HPDE6-E6E7 (cell line): Measurements from ENCODE around the gene BNIP5.
"Not testable (repeated sequence)": the region's sequence is repeated elsewhere in the genome, so short reads cannot be mapped to it uniquely, and the experiment has no call there.

Experiments used
- DNase-seq: peaks from one replicate; pipeline ENCODE4 v3.0.0; 2011; ENCODE audit warnings: missing footprints; ENCODE audit errors: extremely low spot score

BNIP5 gene

GRCh38 chr6:36343109-36343680 is 6.5 kb upstream of the BNIP5 start:
- no peak for DNase-seq

DNA sequence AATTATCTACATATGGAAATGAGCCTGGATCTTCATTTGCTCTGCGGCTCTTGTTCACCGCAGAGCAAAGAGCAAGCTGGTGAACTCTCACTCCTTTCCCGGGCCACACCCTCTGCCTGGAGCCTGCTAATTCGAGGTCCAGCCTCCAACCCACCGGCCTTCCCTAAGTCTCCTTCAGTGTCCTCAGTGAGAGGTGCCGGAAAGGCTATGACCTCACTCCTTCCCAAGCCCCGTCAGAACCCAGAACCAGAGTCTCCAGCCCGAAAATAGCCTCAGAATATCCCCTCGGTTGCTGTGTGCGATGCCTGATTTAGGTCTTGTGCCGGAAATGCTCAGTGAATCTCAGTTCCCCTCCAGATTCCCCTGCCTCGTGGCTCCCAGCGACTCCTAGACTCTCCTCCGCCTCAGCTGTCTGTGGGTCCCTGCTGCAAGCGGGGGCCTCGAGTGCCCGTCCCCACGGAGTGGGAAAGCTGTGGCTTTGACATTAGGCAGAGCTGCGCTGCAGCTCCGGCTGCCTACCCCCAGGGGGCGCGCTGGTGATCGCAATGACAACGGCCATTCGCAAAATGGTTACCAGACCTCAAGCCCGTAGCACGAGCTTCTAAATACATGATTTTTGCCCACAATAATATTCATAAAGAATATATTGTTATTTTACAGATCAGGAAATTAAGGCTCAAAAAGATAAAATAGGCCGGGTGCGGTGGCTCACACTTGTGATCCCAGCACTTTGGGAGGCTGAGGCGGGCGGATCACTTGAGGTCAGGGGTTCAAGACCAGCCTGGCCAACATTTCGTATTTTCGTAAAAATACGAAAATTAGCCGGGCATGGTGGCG is 4.1 kb upstream of the BNIP5 start:
- peak; percentile 70 for DNase-seq

DNA sequence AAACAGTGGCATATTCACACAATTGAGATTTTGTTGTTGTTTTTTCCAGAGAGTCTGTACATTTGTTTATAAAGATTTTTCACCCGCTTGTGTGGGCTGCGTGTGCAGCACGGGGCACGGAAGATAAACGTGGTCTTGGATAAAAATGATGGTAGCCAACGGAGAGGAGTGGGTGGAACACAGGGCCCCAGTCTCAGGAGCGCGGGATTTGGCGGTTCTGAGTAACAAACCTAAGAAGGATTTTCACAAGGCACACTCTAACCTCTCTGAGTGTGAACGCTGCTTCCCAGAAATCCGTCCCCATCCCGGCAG is 3.6 kb upstream of the BNIP5 start:
- DNase-seq = no peak

DNA sequence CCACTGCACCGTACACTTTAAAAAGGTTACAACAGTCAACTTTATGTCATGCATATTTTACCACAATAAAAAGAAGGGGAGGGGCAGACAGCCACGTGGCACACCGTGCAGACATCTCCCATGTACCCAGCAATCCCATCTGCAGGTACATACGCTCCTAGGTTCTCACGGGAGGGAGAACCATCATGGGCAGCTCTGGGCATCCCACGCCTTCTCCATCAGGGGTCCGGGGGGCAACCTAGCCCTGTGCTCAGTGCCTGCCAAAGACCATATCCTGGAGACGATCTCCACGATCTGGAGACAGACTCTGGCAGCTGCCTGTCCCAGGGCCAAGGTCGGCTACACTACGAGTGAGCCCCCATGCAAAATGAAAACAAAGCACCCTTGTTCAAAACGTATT is 2.5 kb upstream of the BNIP5 start:
- no peak for DNase-seq

- not testable (repeated sequence) for DNase-seq
These were observed 1.5 kb upstream of the BNIP5 start for GRCh38 chr6:36338223-36338622.

- no peak for DNase-seq
These were observed 1.1 kb upstream of the BNIP5 start for GRCh38 chr6:36337814-36338213.

- DNase-seq = no peak
These were observed 429 bp downstream of the BNIP5 start for GRCh38 chr6:36336208-36336710.

DNA sequence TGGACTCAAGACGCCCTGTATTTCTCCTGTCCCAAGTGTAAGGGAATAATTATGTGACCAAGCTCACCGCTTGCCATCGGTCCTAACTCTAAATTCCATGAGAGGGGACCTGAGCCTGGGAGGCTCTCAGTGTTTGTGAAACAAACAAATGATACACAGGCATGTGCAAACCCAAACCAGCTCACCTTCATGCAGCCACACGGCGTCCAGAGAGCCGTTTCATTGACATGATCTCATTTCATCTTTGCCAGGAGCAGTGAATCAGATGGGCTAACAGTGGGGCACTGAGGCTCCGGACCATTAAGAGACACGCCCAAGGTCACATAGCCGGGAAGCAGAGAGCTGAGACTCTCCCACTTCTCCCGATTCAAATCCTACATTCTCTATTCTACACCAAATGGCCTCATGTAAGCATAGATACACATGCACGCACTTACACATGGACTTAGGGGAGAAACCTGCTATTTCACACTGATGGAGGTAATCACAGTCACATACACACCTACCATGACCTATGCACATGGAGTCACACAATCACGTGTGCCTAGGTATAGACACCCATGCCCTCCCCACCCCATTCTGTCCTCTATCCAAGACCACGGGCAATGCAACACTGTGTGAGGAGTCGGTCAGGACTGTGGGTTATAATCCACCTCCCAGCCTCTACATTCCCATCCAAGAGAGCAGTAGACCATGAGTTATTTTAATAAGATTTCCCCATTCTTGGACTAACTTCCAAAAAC is 1.1 kb downstream of the BNIP5 start:
- no peak for DNase-seq

- no peak for DNase-seq
These were observed 1.7 kb downstream of the BNIP5 start for GRCh38 chr6:36334832-36335459.

GRCh38 chr6:36333931-36334725 is 2.6 kb downstream of the BNIP5 start:
- DNase-seq = no peak

- DNase-seq = no peak
These were observed 3.4 kb downstream of the BNIP5 start for GRCh38 chr6:36333171-36333895.

DNA sequence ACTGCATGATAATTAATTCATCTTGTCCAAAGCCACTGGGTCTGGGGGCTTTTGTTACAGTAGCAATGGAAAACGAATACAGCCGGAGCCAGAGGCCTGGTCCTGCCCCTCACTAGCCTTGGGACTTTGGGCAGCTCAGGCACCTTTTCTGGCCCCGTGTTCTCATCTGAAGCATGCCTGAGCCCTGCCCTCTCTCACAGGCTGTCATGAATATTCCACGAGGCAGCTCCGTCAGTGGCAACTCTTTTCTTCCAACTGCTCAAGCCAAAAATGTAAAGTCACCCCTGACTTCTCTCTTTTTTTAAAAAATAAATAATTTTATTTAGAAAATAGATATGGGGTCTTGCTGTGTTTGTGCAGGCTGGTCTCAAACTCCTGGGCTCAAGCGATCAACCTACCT is 5.3 kb downstream of the BNIP5 start:
- no peak for DNase-seq

- DNase-seq = no peak
These were observed 6.3 kb downstream of the BNIP5 start for GRCh38 chr6:36330366-36330765.

DNA sequence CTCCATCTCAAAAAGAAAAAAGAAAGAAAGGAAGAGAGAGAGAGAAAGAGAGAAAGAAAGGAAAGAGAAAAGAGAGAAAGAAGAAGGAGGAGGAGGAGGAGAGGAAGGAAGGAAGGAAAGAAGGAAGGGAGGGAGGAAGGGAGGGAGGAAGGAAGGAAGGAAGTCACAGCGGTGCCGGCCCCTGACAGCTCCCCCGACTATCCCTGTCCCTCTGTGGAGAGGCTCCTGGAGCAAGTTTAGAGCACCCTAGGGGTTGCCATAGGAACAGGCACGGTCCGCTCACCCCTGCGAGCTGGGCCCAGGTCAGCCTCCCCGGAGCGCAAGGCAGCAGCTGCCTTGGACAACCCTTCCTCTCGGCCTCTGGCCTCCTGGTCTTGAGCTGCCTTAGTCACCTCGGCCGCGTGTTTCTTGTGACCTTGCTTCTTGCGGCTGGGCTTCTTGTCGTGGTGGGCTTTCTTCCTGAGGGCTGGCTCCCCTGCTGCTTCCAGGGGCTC is 6.8 kb downstream of the BNIP5 start:
- DNase-seq = no peak

DNA sequence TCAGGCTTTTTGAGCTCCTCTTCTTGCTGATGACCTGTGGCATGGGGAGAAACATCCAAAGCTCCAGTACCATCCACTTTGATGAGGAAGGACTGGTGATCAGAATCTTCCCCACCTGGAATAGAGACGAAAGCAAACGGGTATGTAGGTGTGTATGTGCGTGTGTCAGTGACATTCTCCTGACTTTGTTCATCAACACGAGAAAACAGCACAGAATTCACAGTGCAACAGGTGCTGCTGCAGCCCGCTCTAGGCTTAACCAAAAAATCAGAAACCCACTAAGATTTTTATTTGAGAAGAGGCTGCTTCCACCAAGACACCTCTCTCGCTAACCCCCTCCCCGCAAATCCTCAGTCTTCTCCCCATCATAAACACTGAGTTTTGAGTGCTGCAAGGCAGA is 8.1 kb downstream of the BNIP5 start:
- DNase-seq = no peak

GRCh38 chr6:36327919-36328236 is 8.8 kb downstream of the BNIP5 start:
- no peak for DNase-seq

- no peak for DNase-seq
These were observed 9.3 kb downstream of the BNIP5 start for GRCh38 chr6:36327226-36327918.

GRCh38 chr6:36326356-36326995 is 10.2 kb downstream of the BNIP5 start:
- no peak for DNase-seq

GRCh38 chr6:36324715-36325114 is 12.0 kb downstream of the BNIP5 start:
- no peak for DNase-seq

GRCh38 chr6:36324191-36324590 is 12.5 kb downstream of the BNIP5 start:
- DNase-seq = no peak
